GM12874 (cell line): ENCODE measurements around the gene ROR2.

Experiments
- CTCF ChIP-seq: IDR thresholded peaks from 2 replicates; pipeline ENCODE4 v1.5.1; 2011; ENCODE audit warnings: low read depth, mild to moderate bottlenecking, control low read depth, low read length, moderate library complexity; ENCODE audit not compliant: insufficient read depth

The ROR2 gene

GRCh38 chr9:91814201-91814600 lies 135.8 kb downstream of the ROR2 start:
- TF ChIP-seq CTCF = no peak

GRCh38 chr9:91813176-91813795 lies 136.7 kb downstream of the ROR2 start:
- TF ChIP-seq CTCF = no peak

- no peak for TF ChIP-seq CTCF
These were observed 137.8 kb downstream of the ROR2 start for GRCh38 chr9:91812191-91812590.

GRCh38 chr9:91811024-91811909 lies 138.8 kb downstream of the ROR2 start:
- TF ChIP-seq CTCF = no peak

GRCh38 chr9:91810286-91810905 lies 139.6 kb downstream of the ROR2 start:
- no peak for TF ChIP-seq CTCF

GRCh38 chr9:91809581-91810285 lies 140.3 kb downstream of the ROR2 start:
- no peak for TF ChIP-seq CTCF
